HEK293 (cell line): ENCODE measurements around the gene NT5DC2.

Experiments used
- CTCF ChIA-PET: fragments of 350-600 bp; formaldehyde crosslinking; extraction: SDS; loops from one replicate; lab custom pipeline; 2021; ENCODE audit warnings: antibody characterized with exemption; lab: Yijun Ruan, JAX
- POLR2A ChIA-PET: fragments of 300-600 bp; formaldehyde crosslinking; extraction: SDS; loops from one replicate; lab custom pipeline; 2020; ENCODE audit warnings: antibody characterized with exemption, inconsistent platforms; lab: Yijun Ruan, JAX
- H3K27ac ChIP-seq: fragments of 200-500 bp; sonication (Bioruptor generic); 2 replicates; pipeline ENCODE4 v1.5.1; 2014; ENCODE audit warnings: low read depth, low read length, control low read depth, inconsistent platforms; ENCODE audit errors: extremely low read depth
- H3K36me3 ChIP-seq, 2 experiments: fragments of 200-500 bp in 1 of 2; sonication (Bioruptor generic) in 1 of 2; 1 replicate in 1 of 2; 2 replicates in 1 of 2; pipeline ENCODE4 v1.5.1; 2014 to 2017; ENCODE audit warnings: inconsistent platforms in 2 of 2, low read length in 2 of 2; ENCODE audit not compliant: control insufficient read depth in 2 of 2, insufficient read depth in 1 of 2
- H3K4me1 ChIP-seq: fragments of 200-500 bp; sonication (Bioruptor generic); 2 replicates; pipeline ENCODE4 v1.5.1; 2014; ENCODE audit warnings: mild to moderate bottlenecking, low read length, inconsistent platforms; ENCODE audit not compliant: control insufficient read depth, insufficient read depth
- H3K4me3 ChIP-seq: 2 replicates; pipeline ENCODE4 v1.5.1; 2011; ENCODE audit warnings: low read depth, mild to moderate bottlenecking, control low read depth, low read length, moderate library complexity
- H3K9me3 ChIP-seq: fragments of 200-500 bp; sonication (Bioruptor generic); 2 replicates; pipeline ENCODE4 v1.5.1; 2014; ENCODE audit warnings: low read depth, low read length, inconsistent platforms; ENCODE audit not compliant: control insufficient read depth, insufficient read depth
- BCL11A ChIP-seq: fragments of 450-650 bp; formaldehyde crosslinking; IDR thresholded peaks from 2 replicates; pipeline ENCODE4 v1.5.1; 2016; ENCODE audit warnings: low read depth, missing biosample characterization, missing genetic modification characterization
- SCRT1 ChIP-seq: fragments of 450-650 bp; formaldehyde crosslinking; IDR thresholded peaks from 2 replicates; pipeline ENCODE4 v1.5.1; 2016; ENCODE audit warnings: missing biosample characterization, missing genetic modification characterization, borderline replicate concordance
- SCRT2 ChIP-seq: fragments of 450-650 bp; formaldehyde crosslinking; IDR thresholded peaks from 2 replicates; pipeline ENCODE4 v1.5.1; 2016; ENCODE audit warnings: missing biosample characterization, missing genetic modification characterization
- SP2 ChIP-seq: fragments of 450-650 bp; formaldehyde crosslinking; IDR thresholded peaks from 2 replicates; pipeline ENCODE4 v1.5.1; 2016; ENCODE audit warnings: missing biosample characterization, missing genetic modification characterization
- ZBTB20 ChIP-seq: fragments of 450-650 bp; formaldehyde crosslinking; IDR thresholded peaks from 2 replicates; pipeline ENCODE4 v1.5.1; 2016; ENCODE audit warnings: missing biosample characterization, missing genetic modification characterization
- ZBTB8A ChIP-seq: fragments of 450-650 bp; formaldehyde crosslinking; IDR thresholded peaks from 2 replicates; pipeline ENCODE4 v1.5.1; 2016; ENCODE audit warnings: missing biosample characterization, missing genetic modification characterization
- ZFHX2 ChIP-seq: fragments of 450-650 bp; formaldehyde crosslinking; conservative IDR thresholded peaks from 2 replicates; pipeline ENCODE4 v1.5.1; 2016; ENCODE audit warnings: missing biosample characterization, missing genetic modification characterization
- ZNF121 ChIP-seq: fragments of 450-650 bp; formaldehyde crosslinking; IDR thresholded peaks from 2 replicates; pipeline ENCODE4 v1.5.1; 2016; ENCODE audit warnings: missing biosample characterization, missing genetic modification characterization
- ZNF140 ChIP-seq: fragments of 450-650 bp; formaldehyde crosslinking; IDR thresholded peaks from 2 replicates; pipeline ENCODE4 v1.5.1; 2016; ENCODE audit warnings: missing biosample characterization, missing genetic modification characterization
- ZNF2 ChIP-seq: fragments of 450-650 bp; formaldehyde crosslinking; IDR thresholded peaks from 2 replicates; pipeline ENCODE4 v1.5.1; 2016; ENCODE audit warnings: missing biosample characterization, missing genetic modification characterization
- ZNF23 ChIP-seq: fragments of 450-650 bp; formaldehyde crosslinking; IDR thresholded peaks from 2 replicates; pipeline ENCODE4 v1.5.1; 2016; ENCODE audit warnings: missing biosample characterization, missing genetic modification characterization, borderline replicate concordance
- ZNF274 ChIP-seq, 2 experiments: fragments of 200-500 bp in 1 of 2; fragments of 450-650 bp in 1 of 2; sonication (Bioruptor generic) in 1 of 2; formaldehyde crosslinking in 1 of 2; IDR thresholded peaks; 2 replicates each; pipeline versions ENCODE4 v1.5.1 to v1.6.1; 2014 to 2016; ENCODE audit warnings: borderline replicate concordance in 1 of 2, inconsistent platforms in 1 of 2, low read length in 1 of 2, missing biosample characterization in 1 of 2, missing genetic modification characterization in 1 of 2
- ZNF335 ChIP-seq: fragments of 450-650 bp; formaldehyde crosslinking; conservative IDR thresholded peaks from 2 replicates; pipeline ENCODE4 v1.5.1; 2016; ENCODE audit warnings: missing biosample characterization, missing genetic modification characterization
- TF ChIP-seq, protein P1 (sequence below): fragments of 450-650 bp; formaldehyde crosslinking; IDR thresholded peaks from 2 replicates; pipeline ENCODE4; 2016; ENCODE audit warnings: missing biosample characterization, missing genetic modification characterization
- TF ChIP-seq, protein P2 (sequence below): fragments of 450-650 bp; formaldehyde crosslinking; IDR thresholded peaks from 2 replicates; pipeline ENCODE4 v1.5.1; 2016; ENCODE audit warnings: missing biosample characterization, missing genetic modification characterization
- TF ChIP-seq, protein P3 (sequence below): fragments of 450-650 bp; formaldehyde crosslinking; optimal IDR thresholded peaks from 2 replicates; pipeline ENCODE3; 2016; ENCODE audit warnings: missing biosample characterization, mild to moderate bottlenecking, missing genetic modification characterization

The NT5DC2 gene

DNA sequence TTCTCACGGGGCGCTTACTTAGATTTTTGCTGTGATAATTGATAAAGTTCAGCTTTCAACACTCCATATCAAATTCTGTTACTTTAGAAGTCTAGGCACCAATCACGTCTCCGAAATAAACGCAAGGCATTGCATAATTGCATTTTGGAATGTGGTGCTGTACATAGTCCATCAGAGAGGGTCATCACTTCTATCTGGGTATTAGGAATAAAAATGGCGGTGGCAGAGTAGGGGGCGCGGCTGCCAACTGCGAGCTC is 2.4 kb upstream of the NT5DC2 start (continued):
- TF ChIP-seq, protein P1, sequence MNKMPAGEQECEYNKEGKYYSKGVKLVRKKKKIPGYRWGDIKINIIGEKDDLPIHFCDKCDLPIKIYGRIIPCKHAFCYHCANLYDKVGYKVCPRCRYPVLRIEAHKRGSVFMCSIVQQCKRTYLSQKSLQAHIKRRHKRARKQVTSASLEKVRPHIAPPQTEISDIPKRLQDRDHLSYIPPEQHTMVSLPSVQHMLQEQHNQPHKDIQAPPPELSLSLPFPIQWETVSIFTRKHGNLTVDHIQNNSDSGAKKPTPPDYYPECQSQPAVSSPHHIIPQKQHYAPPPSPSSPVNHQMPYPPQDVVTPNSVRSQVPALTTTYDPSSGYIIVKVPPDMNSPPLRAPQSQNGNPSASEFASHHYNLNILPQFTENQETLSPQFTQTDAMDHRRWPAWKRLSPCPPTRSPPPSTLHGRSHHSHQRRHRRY (tag by site-specific recombination), result no peak
- no peak for TF ChIP-seq ZNF2 (tag by site-specific recombination)
- 0 out of 2 replicates have a peak, but pooled peaks have one; percentile 0 for TF ChIP-seq SCRT2

DNA sequence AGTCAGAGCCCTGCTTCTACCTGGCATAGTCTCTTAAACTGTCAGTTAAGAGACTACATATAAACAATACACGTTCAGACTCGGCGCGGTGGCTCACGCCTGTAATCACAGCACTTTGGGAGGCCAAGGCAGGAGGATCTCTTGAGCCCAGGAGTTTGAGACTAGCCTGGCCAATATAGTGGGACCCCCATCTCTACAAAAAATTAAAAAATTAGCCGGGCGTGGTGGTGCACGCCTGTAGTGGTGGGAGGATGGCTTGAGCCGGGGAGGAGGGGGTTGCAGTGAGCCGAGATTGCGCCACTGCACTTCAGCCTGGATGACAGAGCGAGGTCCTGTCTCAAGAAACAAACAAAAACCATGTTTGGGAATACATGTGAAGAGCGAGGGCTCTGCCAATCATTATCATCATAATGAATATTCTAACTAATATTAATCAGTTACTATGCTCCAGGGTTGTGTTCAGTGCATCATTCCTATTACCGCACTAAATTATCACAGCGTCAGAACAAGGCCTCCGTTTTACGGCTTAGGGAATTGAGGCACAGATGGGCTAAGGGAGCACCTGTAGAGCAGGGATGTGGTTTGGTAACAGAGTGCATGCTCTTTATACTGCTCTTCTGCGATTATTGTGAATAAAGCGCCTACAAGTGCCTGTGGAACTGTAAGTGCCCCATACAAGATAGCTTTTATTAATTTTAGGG is 1.9 kb upstream of the NT5DC2 start:
- CTCF ChIA-PET, result no interaction called here
- no peaks in the 10 kb centered on the region for H3K9me3 ChIP-seq
- peak; percentile 68; the same call in 1 of the 2 replicates for TF ChIP-seq ZNF121 (tag by site-specific recombination)
- 0 out of 2 replicates have a peak, but pooled peaks have one; percentile 29 for TF ChIP-seq SCRT1 (tag by site-specific recombination)
- no peak for TF ChIP-seq ZNF274 (IDR thresholded peaks at IDR 0.05; ENCODE audit: low read length)
- TF ChIP-seq ZNF274 (tag by site-specific recombination; IDR thresholded peaks at IDR 0.05; ENCODE audit: borderline replicate concordance), result no peak
- TF ChIP-seq SCRT2, result peak; percentile 82
- peaks cover 4% of the 10 kb centered on the region; the same call in 1 of the 2 replicates for H3K4me1 ChIP-seq
- no peak overlapping the region for H3K4me3 ChIP-seq
- POLR2A ChIA-PET, result interaction anchor here (0.6 to 1.1 kb wide), 15 partner anchors 9 to 480 kb away, joined by 3 to 8 read pairs (median 4); partner anchors contain the start of genes DUSP7, GNL3, NEK4 and PBRM1
- H3K36me3 ChIP-seq, result peaks cover 0 to 37% of the 10 kb centered on the region in 2 experiments; a peak in 1 of 3 replicates
- no peak overlapping the region for H3K27ac ChIP-seq

DNA sequence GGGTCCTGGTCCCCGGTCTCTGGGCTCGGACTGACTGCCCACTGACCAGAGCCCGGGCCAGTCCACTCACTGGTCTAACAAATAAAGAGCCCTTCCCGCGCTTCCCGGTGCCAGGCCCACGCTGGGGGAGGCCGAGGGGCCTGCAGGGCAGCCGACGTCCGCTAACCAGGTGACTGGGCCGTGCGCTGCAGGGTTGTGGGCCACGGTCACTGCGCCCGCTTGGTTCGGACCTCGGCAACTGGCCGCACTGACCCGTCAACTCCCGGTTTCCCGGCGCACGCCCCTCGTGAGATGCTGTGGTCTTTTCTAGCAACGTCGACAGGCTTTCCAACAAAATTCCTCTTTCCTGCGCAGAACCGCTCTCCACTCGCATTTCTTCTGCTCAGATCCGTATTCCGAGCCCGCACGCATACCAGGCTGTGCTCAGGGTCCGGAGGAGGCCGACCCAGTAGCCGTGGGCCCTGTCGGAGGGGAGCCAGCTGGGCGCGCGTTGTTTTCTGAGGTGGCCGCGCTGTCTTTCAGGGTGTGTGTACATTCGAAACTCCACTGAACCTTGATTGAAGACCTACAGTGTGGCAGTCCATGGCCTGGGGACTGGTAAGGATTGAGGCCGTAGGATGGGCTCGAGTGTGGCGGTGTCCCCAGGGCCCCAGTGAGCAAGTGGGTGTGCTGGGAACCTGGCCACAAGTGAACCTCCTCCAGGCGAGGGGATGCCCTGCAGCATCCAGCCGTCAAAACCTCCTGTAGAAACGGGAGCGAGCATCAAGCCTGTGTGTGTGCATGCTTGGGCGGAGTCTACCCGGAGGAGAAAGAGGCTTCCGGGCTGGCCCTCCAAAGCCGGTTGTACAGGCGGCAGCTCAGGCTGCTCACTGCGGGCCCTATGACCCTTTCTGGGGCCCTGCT is 875 bp upstream of the NT5DC2 start:
- H3K9me3 ChIP-seq, result no peaks in the 10 kb centered on the region
- H3K4me1 ChIP-seq, result peaks cover 4% of the 10 kb centered on the region; the same call in 1 of the 2 replicates
- ChIA-PET POLR2A (no interaction called here), CTCF (interaction anchor here (0.6 kb wide), 1 partner anchor 25 kb away, joined by 3 read pairs; no protein-coding TSS in a partner anchor)
- H3K27ac ChIP-seq, result peak overlapping the region; percentile 21; the same call in 1 of the 2 replicates
- peaks cover 0 to 38% of the 10 kb centered on the region in 2 experiments; a peak in 1 of 3 replicates for H3K36me3 ChIP-seq
- peak overlapping the region; percentile 38 for H3K4me3 ChIP-seq
- TF ChIP-seq, protein P2, sequence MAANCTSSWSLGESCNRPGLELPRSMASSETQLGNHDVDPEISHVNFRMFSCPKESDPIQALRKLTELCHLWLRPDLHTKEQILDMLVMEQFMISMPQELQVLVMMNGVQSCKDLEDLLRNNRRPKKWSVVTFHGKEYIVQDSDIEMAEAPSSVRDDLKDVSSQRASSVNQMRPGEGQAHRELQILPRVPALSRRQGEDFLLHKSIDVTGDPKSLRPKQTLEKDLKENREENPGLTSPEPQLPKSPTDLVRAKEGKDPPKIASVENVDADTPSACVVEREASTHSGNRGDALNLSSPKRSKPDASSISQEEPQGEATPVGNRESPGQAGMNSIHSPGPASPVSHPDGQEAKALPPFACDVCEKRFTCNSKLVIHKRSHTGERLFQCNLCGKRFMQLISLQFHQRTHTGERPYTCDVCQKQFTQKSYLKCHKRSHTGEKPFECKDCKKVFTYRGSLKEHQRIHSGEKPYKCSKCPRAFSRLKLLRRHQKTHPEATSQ (tag by site-specific recombination), result no peak
- TF ChIP-seq ZNF23 (tag by site-specific recombination) (no peak), ZBTB8A (tag by site-specific recombination) (peak; percentile 3; the same call in 1 of the 2 replicates), SP2 (peak; percentile 27; the same call in 1 of the 2 replicates), ZNF335 (tag by site-specific recombination) (peak; percentile 53; the same call in 1 of the 2 replicates), ZBTB20 (tag by site-specific recombination) (0 out of 2 replicates have a peak, but pooled peaks have one; percentile 27), ZNF140 (tag by site-specific recombination) (no peak), BCL11A (tag by site-specific recombination) (no peak), ZFHX2 (tag by site-specific recombination) (peak; percentile 30; the same call in 1 of the 2 replicates)
- TF ChIP-seq, protein P3, sequence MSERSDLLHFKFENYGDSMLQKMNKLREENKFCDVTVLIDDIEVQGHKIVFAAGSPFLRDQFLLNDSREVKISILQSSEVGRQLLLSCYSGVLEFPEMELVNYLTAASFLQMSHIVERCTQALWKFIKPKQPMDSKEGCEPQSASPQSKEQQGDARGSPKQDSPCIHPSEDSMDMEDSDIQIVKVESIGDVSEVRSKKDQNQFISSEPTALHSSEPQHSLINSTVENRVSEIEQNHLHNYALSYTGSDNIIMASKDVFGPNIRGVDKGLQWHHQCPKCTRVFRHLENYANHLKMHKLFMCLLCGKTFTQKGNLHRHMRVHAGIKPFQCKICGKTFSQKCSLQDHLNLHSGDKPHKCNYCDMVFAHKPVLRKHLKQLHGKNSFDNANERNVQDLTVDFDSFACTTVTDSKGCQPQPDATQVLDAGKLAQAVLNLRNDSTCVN (tag by site-specific recombination), result peak; percentile 22
